Measurements from ENCODE around the gene LRRFIP1.
A peak's percentile ranks its signal among the peaks of the same experiment; 100 is the strongest.
"Not testable (repeated sequence)": the region's sequence is repeated elsewhere in the genome, so short reads cannot be mapped to it uniquely, and the experiment has no call there.

The LRRFIP1 gene

GRCh38 chr2:237754182-237754581 lies 126.8 kb downstream of the LRRFIP1 start:
- no peak for DNase-seq

GRCh38 chr2:237754626-237755248 lies 127.3 kb downstream of the LRRFIP1 start:
- DNase-seq = no peak

GRCh38 chr2:237757616-237758015 lies 130.2 kb downstream of the LRRFIP1 start:
- no peak for DNase-seq

- DNase-seq = no peak
Measured at GRCh38 chr2:237758185-237758584, 130.8 kb downstream of the LRRFIP1 start.

- no peak for DNase-seq
Measured at GRCh38 chr2:237759176-237759575, 131.8 kb downstream of the LRRFIP1 start.

GRCh38 chr2:237760506-237761502 lies 133.4 kb downstream of the LRRFIP1 start:
- no peak for DNase-seq

GRCh38 chr2:237762291-237763182 lies 135.2 kb downstream of the LRRFIP1 start:
- not testable (repeated sequence) for DNase-seq

GRCh38 chr2:237763812-237764211 lies 136.4 kb downstream of the LRRFIP1 start:
- DNase-seq = no peak

- DNase-seq = not testable (repeated sequence)
Measured at GRCh38 chr2:237765122-237765521, 137.7 kb downstream of the LRRFIP1 start.

GRCh38 chr2:237765875-237766274 lies 138.5 kb downstream of the LRRFIP1 start:
- no peak for DNase-seq

- DNase-seq = no peak
Measured at GRCh38 chr2:237766340-237766739, 139.0 kb downstream of the LRRFIP1 start.

- no peak for DNase-seq
Measured at GRCh38 chr2:237772513-237772912, 145.1 kb downstream of the LRRFIP1 start.

- DNase-seq = no peak
Measured at GRCh38 chr2:237773826-237774225, 146.4 kb downstream of the LRRFIP1 start.

- DNase-seq = peak; percentile 66
Measured at GRCh38 chr2:237774811-237775553, 147.6 kb downstream of the LRRFIP1 start.

GRCh38 chr2:237779521-237779920 lies 152.1 kb downstream of the LRRFIP1 start:
- no peak for DNase-seq

GRCh38 chr2:237782181-237782580 lies 154.8 kb downstream of the LRRFIP1 start:
- no peak for DNase-seq

- not testable (repeated sequence) for DNase-seq
Measured at GRCh38 chr2:237783678-237784077, 156.3 kb downstream of the LRRFIP1 start.

GRCh38 chr2:237786936-237787335 lies 159.5 kb downstream of the LRRFIP1 start:
- no peak for DNase-seq

- DNase-seq = peak; percentile 26
Measured at GRCh38 chr2:237790353-237790752, 163.0 kb downstream of the LRRFIP1 start.

- DNase-seq = peak; percentile 38
Measured at GRCh38 chr2:237791977-237792727, 164.8 kb downstream of the LRRFIP1 start.

- no peak for DNase-seq
Measured at GRCh38 chr2:237797253-237797652, 169.9 kb downstream of the LRRFIP1 start.

All from OCI-M1 (cell line).